RWPE1 (cell line): ENCODE results near the gene BLVRA.
A peak's percentile ranks its signal among the peaks of the same experiment; 100 is the strongest.
"Not testable (repeated sequence)": the region's sequence is repeated elsewhere in the genome, so short reads cannot be mapped to it uniquely, and the experiment has no call there.

ENCODE experiments used
- CTCF ChIA-PET: fragments of 350-600 bp; sonication (Branson Sonifier 250); formaldehyde crosslinking; extraction: SDS; loops from one replicate; lab custom pipeline; 2021; lab: Yijun Ruan, JAX
- POLR2A ChIA-PET: fragments of 400-600 bp; formaldehyde crosslinking; extraction: SDS; loops from one replicate; lab custom pipeline; 2020; ENCODE audit warnings: antibody characterized with exemption; ENCODE audit not compliant: low non-redundant PET; lab: Yijun Ruan, JAX
- DNase-seq: peaks from one replicate; pipeline ENCODE4 v3.0.0; 2012; ENCODE audit warnings: low spot score
- H3K27ac ChIP-seq: fragments of 450-650 bp; 2 replicates; pipeline ENCODE4 v1.5.1; 2017
- TF ChIP-seq, protein P1 (sequence below): fragments of 450-650 bp; conservative IDR thresholded peaks from 2 replicates; pipeline ENCODE4 v1.5.1; 2017; ENCODE audit warnings: low read depth, mild to moderate bottlenecking

BLVRA gene

DNA sequence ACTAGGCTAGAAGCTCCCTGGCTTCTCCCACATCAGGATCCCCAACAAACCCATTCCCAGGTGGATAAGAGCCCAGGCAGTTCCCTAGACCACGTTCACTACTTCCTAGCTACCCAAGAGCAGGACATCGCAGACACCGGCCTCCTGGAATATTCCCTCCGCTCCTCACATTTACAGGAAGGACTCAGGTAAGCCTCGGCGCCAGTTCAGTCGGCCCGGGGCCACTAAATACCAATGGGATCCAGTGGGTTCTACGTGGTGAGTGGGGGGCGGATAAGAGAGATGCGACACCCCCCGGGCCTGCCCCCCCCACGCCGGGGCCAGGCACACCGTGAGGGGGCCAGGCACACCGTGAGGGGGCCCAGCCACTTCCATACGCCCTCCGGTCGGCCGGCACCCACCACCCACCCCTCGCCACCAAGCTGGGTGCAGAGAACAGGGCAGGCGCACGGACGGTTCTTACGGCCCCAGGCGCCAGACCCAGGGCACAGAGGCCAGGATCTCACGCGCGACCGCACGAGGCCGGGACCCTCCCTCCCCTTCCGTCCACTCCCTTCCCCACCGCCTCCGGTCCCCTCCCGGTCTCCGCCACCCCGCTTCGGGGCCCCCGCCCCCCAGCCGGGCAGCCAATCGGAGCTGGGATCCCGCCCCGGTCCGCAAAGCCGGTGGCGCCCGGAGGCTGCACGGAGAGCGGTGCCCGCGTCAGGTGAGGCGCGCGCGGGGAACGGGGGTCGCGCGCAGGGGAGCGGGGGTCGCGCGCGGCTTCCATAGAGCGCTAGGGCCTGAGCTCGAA, at the start of gene BLVRA:
BLVRA (plus strand) TSS at position 652 of the 793 bp plus-strand sequence. CDS start 12,479 bp downstream, outside the sequence.
- ChIA-PET CTCF (interaction anchor here (1.2 kb wide), 1 partner anchor 24 kb away, joined by 4 read pairs; no protein-coding TSS in a partner anchor), POLR2A (interaction anchor here (0.6 to 1.0 kb wide), 3 partner anchors 10 to 76 kb away, joined by 3 to 4 read pairs (median 3); no protein-coding TSS in a partner anchor)
- peak within 1 kb of the TSS; percentile 78 for H3K27ac ChIP-seq
- DNase-seq: peak; percentile 78
- TF ChIP-seq, protein P1, sequence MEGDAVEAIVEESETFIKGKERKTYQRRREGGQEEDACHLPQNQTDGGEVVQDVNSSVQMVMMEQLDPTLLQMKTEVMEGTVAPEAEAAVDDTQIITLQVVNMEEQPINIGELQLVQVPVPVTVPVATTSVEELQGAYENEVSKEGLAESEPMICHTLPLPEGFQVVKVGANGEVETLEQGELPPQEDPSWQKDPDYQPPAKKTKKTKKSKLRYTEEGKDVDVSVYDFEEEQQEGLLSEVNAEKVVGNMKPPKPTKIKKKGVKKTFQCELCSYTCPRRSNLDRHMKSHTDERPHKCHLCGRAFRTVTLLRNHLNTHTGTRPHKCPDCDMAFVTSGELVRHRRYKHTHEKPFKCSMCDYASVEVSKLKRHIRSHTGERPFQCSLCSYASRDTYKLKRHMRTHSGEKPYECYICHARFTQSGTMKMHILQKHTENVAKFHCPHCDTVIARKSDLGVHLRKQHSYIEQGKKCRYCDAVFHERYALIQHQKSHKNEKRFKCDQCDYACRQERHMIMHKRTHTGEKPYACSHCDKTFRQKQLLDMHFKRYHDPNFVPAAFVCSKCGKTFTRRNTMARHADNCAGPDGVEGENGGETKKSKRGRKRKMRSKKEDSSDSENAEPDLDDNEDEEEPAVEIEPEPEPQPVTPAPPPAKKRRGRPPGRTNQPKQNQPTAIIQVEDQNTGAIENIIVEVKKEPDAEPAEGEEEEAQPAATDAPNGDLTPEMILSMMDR: no peak

DNA sequence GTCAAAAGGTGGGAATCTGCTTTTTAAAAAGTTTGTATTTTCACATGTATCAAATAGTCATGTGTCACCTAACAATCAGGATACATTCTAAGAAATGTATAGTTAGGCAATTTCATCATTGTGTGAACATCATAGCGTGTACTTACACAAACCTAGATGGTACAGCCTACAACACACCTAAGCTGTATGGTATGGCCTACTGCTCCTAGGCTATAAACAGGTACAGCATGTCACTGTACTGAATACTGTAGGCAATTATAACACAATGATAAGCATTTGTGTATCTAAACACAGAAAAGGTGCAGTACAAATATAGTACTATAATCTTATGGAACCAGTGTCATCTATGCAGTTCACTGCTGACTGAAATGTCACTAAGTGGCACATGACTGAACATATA, 47.0 kb upstream of the BLVRA start:
- no peak overlapping the region for H3K27ac ChIP-seq
- TF ChIP-seq, protein P1: no peak
- POLR2A ChIA-PET: no interaction called here
- CTCF ChIA-PET: interaction anchor here (0.6 kb wide), 1 partner anchor 127 kb away, joined by 3 read pairs; no protein-coding TSS in a partner anchor
- no peak for DNase-seq

DNA sequence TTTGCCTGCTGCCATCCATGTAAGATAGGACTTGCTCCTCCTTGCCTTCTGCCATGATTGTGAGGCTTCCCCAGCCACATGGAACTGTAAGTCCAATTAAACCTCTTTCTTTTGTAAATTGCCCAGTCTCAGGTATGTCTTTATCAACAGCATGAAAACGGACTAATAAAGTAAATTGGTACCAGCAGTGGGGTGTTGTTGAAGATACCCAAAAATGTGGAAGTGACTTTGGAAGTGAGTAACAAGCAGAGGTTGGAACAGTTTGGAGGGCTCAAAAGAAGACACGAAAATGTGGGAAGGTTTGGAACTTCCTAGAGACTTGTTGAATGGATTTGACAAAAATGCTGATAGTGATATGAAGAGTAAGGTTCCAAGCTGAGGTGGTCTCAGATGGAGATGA, 42.5 kb upstream of the BLVRA start:
- H3K27ac ChIP-seq, POLR2A ChIA-PET, CTCF ChIA-PET, DNase-seq: not testable (repeated sequence)

- TF ChIP-seq, protein P1: no peak
- H3K27ac ChIP-seq: no peak overlapping the region
- DNase-seq: no peak
- CTCF ChIA-PET: no interaction called here
- POLR2A ChIA-PET: no interaction called here
Observed at GRCh38 chr7:43716598-43716997, 41.9 kb upstream of the BLVRA start.

- no peak overlapping the region for H3K27ac ChIP-seq
- CTCF ChIA-PET: interaction anchor here (0.5 to 4.7 kb wide), 11 partner anchors 17 to 1977 kb away, joined by 3 to 30 read pairs (median 3); partner anchors contain the start of gene STK17A
- peak; percentile 33 for DNase-seq
- POLR2A ChIA-PET: no interaction called here
- TF ChIP-seq, protein P1: peak; percentile 84
Observed at GRCh38 chr7:43721193-43721806, 37.2 kb upstream of the BLVRA start.

- no peak for DNase-seq
- no peak overlapping the region for H3K27ac ChIP-seq
- TF ChIP-seq, protein P1: no peak
- CTCF ChIA-PET: interaction anchor here (0.7 kb wide), 1 partner anchor 140 kb away, joined by 3 read pairs; the partner anchor contains the start of gene STK17A
- POLR2A ChIA-PET: no interaction called here
Observed at GRCh38 chr7:43723007-43723341, 35.5 kb upstream of the BLVRA start.

GRCh38 chr7:43725251-43725650, 33.2 kb upstream of the BLVRA start:
- no peak overlapping the region for H3K27ac ChIP-seq
- CTCF ChIA-PET: no interaction called here
- TF ChIP-seq, protein P1: no peak
- no peak for DNase-seq
- POLR2A ChIA-PET: no interaction called here
